ELF-1 (cell line): ENCODE measurements around the gene EFHD1.
A peak's percentile ranks its signal among the peaks of the same experiment; 100 is the strongest.
"Not testable (repeated sequence)": the region's sequence is repeated elsewhere in the genome, so short reads cannot be mapped to it uniquely, and the experiment has no call there.

Source experiments
- DNase-seq: peaks from one replicate; pipeline ENCODE4 v3.0.0-alpha.2; 2016; ENCODE audit warnings: low read depth, low spot score

Gene EFHD1

DNA sequence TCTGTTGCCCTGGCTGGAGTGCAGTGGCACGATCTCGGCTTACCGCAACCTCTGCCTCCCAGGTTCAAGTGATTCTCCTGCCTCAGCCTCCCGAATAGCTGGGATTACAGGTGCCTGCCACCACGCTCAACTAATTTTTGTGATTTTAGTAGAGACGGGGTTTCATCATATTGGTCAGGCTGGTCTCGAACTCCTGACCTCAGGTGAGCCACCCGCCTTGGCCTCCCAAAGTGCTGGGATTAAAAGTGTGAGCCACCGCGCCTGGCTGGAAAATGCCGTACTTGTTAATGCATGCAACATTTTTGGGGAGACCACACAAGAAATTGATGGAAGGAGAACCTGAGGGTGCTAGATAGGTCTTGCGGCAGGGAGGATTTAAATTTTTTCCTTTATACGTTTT, 57.7 kb downstream of the EFHD1 start:
- not testable (repeated sequence) for DNase-seq

DNA sequence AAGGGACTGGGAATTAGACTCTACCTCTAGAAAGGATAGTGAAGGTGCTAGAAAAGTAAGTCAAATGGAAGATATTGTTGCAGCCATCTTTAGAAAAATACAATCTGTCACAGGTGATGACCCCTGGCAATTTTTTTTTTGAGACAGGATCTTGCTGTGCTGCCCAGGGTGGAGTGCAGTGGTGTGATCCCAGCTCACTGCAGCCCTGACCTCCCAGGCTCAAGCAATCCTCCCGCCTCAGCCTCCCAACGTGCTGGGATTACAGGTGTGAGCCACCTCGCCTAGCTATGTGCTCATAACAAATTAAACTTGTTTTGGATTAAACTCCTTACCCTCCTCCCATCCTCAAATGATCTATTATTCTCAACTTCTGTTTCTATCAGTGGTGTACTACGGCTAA, 59.9 kb downstream of the EFHD1 start:
- no peak for DNase-seq

DNA sequence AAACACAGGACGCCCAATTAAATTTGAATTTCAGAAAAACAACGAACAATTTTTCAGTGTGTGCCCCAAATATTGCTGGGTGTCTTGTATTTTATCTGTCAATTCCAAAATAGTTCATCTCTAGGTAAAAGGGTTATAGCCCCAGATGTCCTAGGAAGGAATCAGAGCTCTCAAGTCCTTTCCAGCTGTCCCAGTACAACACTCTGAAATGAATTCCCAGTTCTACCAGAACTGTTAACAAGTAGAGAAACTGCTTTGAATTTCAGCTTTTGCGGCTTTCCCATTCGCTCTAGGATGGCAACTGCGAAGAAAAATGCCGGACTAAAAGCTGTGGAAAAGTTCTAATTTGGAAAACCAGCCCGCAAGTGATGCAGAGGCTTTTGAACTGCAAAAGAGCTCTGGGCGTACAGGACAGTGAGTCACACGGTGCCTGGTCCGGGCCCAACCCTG, 63.2 kb downstream of the EFHD1 start:
- DNase-seq = no peak

DNA sequence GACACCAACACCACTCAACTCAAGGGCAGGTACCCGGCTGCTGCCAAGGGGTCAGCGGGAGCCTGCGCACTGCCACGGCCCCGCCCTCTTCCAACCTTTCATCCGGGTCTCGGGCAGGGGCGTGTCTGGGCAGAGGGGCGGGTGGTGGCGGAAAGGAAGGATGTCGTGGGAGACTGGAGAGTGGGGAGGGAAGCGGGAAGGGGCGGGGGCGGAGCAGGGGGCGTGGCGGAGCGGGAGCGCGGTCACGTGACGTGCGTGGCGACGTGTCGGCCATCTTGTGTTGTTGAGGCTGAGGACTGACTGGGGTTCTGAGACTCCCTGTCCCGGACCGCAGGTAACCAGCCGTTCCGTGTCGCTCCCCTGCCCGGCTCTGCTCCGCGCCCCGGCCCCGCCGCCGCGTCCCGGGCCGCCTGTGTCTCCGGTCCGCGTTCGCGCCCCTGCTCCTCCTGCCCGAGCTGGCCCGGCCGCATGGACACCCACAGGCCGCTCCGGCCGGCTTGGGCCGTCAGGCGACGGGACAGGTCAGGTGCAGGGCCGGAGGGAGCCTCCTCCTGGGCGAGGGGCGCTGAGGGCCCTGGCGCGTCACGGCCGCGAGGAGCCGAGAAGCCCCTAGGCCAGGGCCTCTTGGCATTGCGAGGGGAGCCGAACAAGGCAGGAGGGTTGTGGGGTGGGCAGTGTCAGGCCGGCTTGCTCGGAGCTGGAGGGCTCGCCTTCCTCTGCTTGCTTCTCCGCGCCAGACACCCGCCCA, 63.8 kb downstream of the EFHD1 start, which contains the start of gene GIGYF2:
Gene GIGYF2, plus strand, starts transcription at position 273 of the 748 bp plus-strand sequence. CDS start 37,867 bp downstream, outside the sequence.
- DNase-seq = peak; percentile 99

DNA sequence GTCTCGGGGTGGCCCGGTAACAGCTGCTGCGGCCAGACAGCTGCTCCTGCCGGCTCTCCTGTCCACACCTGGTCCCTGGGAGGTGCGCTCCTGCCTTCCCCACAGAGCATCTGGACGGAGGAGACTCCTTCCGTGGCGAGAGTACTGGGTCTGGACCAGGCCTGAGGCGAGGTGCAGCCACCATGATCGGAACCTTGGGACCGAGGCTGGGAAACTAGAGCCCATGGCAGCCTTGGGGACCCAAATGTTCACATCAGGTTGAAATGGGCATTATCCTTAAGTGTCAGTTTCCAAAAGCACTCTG, 64.4 kb downstream of the EFHD1 start:
- no peak for DNase-seq

DNA sequence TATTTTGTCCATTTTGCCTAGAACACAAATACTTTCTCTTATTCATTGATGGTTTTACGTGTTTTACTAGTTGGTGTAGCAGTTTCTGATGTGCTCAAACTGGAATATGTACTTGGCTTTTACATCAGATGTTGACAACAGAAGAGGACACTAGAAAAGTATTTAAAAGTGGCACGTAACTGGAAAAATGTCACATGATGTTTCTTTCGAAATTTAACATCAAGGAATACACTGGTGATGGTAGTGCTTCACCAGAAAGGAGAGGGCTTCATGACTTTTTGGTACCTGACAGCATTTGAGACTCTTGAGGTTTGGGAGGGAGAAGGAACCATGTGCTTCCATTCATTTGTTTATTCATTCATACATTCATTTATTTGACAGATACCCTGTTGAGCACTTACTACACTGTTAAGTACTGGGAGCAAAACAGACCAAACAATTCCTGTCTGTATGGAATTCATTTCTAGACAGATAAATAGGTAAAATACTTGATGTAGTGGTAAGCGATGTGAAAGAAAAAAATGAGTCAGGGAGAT, 65.2 kb downstream of the EFHD1 start:
- no peak for DNase-seq

DNA sequence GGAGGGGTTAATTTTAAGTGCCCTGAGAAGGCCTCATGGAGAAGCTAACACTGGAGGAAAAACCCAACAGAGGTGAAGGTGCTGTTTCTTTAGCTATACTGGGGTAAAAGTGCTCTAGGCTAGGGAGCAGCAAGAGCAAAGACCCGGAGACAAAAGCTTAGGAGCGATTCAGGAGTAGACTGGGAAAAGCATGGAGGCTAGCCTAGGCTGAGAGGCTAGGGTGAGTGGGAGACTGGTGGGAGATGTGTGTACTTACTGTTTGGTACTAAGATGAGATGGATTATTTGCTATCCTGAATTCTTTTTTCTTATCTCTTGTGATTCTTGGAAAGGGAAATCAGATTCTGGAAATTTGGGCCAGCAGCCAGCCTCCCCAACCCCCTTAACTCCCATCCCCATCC, 65.7 kb downstream of the EFHD1 start:
- peak; percentile 57 for DNase-seq

DNA sequence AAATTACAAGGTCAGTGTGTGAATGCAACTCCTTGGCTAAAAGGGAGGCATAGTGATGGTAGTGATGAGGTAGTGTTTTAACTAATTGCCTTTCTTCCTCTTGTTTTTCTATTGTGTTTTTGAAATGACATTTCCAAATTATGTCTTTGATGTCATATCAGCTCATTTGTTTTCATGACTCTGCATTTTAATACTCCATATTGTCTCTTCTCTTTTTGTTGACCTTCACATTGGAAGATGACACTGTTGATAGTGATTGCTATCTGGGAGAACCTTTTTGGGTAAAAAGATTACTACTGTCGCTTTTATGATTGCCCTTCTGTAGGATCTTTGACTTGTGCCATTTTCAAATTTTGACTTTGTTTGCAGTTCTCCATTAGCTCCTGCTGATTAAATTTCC, 66.8 kb downstream of the EFHD1 start:
- DNase-seq = no peak

DNA sequence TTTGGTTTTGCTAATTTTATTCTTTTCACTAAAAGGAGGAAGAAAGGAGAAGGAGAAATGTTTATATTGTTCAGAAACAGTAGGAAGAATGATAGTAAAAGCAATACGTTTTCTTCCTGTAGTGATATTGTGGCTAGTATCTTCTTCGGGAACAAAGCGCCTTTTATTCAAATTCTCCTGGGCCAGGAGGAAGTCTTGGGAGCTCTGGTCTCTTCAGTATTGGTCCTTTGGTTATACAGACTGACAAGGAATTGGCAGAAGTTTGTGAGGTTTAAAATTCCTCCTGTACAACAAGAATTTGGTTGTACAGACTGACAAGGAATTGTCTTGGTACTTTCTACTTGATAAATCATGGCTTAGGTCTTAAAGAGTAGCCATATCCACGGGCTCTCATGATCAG, 73.7 kb downstream of the EFHD1 start:
- DNase-seq = no peak

DNA sequence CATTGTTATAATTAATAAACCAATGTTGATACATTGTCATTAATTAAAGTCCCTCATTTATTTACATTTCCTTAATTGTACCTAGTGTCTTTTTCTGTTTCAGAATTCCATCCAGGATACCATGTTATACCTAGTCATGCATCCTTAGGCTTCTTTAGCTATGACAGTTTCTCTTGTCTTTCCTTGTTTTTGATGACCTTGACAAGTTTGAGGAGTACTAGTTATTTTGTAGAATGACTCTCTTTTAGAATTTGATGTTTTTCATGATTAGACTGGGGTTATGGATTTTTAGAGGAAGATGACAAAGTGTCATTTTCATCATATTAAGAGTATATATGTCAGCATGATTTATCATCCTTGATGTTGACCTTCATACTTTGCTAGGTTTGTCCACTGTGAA, 80.1 kb downstream of the EFHD1 start:
- no peak for DNase-seq

DNA sequence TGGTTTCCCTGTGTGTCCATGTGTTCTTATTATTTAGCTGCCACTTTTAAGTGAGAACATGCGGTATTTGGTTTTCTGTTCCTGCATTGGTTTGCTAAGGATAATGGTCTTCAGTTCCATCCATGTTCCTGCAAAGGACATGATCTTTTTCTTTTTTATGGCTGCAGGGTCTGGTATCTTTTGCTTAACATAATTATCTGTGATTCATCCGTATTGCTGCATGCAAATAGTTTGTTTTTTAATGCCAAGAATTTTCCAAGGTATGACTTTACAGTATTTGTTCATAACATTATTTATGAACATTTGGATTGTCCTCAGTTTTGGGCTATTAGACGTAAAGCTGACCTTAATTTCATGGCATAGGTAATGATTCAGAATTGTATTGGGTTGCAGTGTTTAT, 81.6 kb downstream of the EFHD1 start:
- DNase-seq = no peak

DNA sequence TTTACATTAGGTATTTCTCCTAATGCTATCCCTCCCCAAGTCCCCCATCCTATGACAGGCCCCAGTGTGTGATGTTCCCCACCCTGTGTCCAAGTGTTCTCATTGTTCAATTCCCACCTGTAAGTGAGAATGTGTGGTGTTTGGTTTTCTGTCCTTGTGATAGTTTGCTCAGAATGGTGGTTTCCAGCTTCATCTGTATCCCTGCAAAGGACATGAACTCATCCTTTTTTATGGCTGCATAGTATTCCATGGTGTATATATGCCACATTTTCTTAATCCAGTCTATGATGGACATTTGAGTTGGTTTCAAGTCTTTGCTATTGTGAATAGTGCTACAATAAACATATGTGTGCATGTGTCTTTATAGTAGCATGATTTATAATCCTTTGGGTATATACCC, 86.7 kb downstream of the EFHD1 start:
- not testable (repeated sequence) for DNase-seq

DNA sequence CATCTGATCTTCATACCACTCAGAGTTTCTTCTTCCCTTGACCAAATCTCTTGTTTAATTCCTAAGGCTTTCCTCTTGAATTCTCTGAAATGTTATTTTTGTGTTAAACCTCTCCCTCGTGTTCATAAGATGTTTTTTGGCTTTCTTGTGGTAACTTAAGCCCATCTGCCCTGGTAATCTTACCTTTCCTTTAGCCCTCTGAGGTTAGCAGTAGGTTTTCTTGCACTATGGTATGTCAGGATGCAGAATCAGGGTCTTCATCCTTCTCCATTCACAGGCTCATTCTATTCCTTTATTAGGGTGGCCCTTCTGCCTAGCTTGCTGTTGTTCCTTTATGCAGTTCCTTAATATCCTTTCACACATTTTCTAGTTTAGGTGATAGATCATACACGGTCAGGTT, 87.9 kb downstream of the EFHD1 start:
- DNase-seq = no peak

DNA sequence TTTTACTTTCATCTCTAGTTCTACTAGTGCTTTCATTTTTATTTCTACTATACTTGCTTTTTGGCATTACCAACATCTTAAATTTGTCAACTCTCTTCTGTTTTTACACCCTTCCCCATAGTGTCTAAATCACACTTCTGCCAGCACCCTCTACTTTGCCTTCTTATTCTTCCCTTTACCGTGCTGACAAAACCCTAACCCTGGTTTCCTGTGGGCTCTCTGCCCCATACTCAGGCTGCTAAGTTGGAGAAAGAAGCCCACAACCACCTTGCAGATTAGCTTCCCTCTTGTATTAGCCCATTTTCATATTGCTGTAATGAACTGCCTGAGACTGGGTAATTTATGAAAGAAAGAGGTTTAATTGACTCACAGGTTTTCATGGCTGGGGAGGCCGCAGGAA, 88.5 kb downstream of the EFHD1 start:
- no peak for DNase-seq

DNA sequence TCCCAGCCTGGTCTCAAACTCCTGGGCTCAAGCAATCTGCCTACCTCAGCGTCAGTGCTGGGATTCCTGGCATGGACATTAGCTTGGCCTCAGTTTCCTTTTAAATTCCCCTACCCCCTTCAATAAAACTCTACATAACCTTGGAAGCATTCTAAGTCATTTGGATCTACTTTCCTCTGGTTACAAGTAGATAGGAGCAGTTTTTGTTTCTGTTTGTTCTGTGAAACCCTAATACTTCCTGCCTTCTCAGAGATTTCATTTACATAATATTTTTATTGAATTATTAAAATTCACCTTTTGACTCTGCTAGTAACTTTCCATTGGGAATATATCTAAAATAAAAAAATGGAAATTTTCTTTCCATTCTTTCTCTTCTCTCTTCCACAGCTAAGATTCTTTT, 89.6 kb downstream of the EFHD1 start:
- DNase-seq = no peak

DNA sequence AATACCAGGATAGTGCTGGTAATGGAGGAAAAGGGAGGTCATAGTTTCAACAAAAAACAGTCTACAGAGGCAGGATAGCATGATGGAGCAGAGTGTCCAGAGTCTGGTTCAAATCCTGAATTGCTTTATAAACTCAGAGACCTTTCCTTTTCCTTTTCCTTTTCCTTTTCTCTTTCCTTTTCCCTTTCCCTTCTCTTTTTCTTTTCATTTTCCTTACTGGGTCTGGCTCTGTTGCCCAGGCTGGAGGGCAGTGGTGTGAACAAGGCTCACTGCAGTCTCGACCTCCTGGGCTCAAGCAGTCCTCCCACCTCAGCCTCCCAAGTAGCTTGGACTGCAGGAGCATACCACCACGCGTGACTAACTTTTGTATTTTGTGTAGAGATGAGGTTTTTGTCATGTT, 95.4 kb downstream of the EFHD1 start:
- DNase-seq = no peak

DNA sequence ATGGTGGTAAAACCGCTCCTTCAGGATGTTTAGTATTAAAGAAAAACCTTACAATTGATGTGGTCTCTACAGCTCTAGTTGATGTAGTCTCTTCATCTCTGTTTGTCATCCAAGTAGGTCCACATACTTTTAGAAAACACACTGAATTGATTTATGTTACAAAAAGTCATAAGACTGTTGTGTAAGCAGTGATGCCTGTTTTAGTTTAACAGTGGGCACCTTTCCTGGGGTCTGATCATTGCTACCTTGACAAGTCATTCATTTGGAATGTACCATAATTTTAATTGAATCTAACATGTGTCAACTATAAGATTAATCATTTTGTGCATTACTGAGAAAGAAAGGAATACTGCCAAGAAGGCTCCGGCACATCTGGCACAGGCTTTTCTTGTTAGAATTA, 98.1 kb downstream of the EFHD1 start:
- DNase-seq = no peak
